Muscle layer of duodenum (tissue), 2 donors: Measurements from ENCODE around the gene RPS6KA3.
A peak's percentile ranks its signal among the peaks of the same experiment; 100 is the strongest.

ENCODE experiments used
- H3K27ac ChIP-seq: one replicate; pipeline ENCODE4 v1.7.0; 2013; ENCODE audit warnings: mild to moderate bottlenecking, low read length
- H3K27me3 ChIP-seq: one replicate; pipeline ENCODE4 v1.7.0; 2013; ENCODE audit warnings: low read depth, mild to moderate bottlenecking, control low read depth, low read length
- H3K36me3 ChIP-seq, 2 donors: one replicate each; pipeline ENCODE4 v1.7.0; 2013; ENCODE audit warnings: low read length in 2 of 2, control low read depth in 1 of 2, mild to moderate bottlenecking in 1 of 2; ENCODE audit not compliant: insufficient read depth in 2 of 2, control insufficient read depth in 1 of 2
- H3K4me1 ChIP-seq, 2 donors: one replicate each; pipeline ENCODE4 v1.7.0; 2013; ENCODE audit warnings: low read length in 2 of 2, mild to moderate bottlenecking in 2 of 2, control low read depth in 1 of 2, moderate library complexity in 1 of 2; ENCODE audit not compliant: insufficient read depth in 2 of 2, control insufficient read depth in 1 of 2
- H3K4me3 ChIP-seq, 2 donors: one replicate each; pipeline ENCODE4 v1.7.0; 2013; ENCODE audit warnings: low read length in 2 of 2, low read depth in 1 of 2, mild to moderate bottlenecking in 1 of 2
- H3K9me3 ChIP-seq, 2 donors: one replicate each; pipeline ENCODE4 v1.7.0; 2013; ENCODE audit warnings: low read length in 2 of 2, control low read depth in 1 of 2, mild to moderate bottlenecking in 1 of 2; ENCODE audit not compliant: control insufficient read depth in 1 of 2
- donor health status: healthy.

The RPS6KA3 gene

GRCh38 chrX:20266810-20267606 is at the start of gene RPS6KA3:
Gene RPS6KA3, minus strand, starts transcription at chrX:20266909. Its CDS starts 277 bp downstream, at chrX:20266632.
- peak within 1 kb of the TSS; percentile 66 to 77 for H3K4me3 ChIP-seq

GRCh38 chrX:20315140-20315539 is 48.4 kb upstream of the RPS6KA3 start:
- no peaks in the 10 kb centered on the region for H3K27me3 ChIP-seq
- no peak overlapping the region for H3K4me3 ChIP-seq
- H3K9me3 ChIP-seq, result no peaks in the 10 kb centered on the region
- no peak overlapping the region for H3K27ac ChIP-seq
- no peaks in the 10 kb centered on the region for H3K4me1 ChIP-seq
- no peaks in the 10 kb centered on the region for H3K36me3 ChIP-seq

More at GRCh38 chrX:20266810-20267606, at the start of gene RPS6KA3:
- Histone ChIP-seq H3K27me3 (no peaks in the 10 kb centered on the region), H3K4me1 (peaks cover 6 to 8% of the 10 kb centered on the region in 2 donors), H3K9me3 (no peaks in the 10 kb centered on the region), H3K36me3 (no peaks in the 10 kb centered on the region), H3K27ac (peak within 1 kb of the TSS; percentile 94)

GRCh38 chrX:20313899-20314298 is 47.2 kb upstream of the RPS6KA3 start:
- Histone ChIP-seq H3K4me3 (no peak overlapping the region), H3K27ac (no peak overlapping the region), H3K36me3 (no peaks in the 10 kb centered on the region), H3K9me3 (no peaks in the 10 kb centered on the region), H3K4me1 (no peaks in the 10 kb centered on the region), H3K27me3 (no peaks in the 10 kb centered on the region)

- H3K4me3 ChIP-seq, result no peak overlapping the region
- H3K36me3 ChIP-seq, result no peaks in the 10 kb centered on the region
- H3K4me1 ChIP-seq, result no peaks in the 10 kb centered on the region
- H3K27ac ChIP-seq, result no peak overlapping the region
- no peaks in the 10 kb centered on the region for H3K27me3 ChIP-seq
- no peaks in the 10 kb centered on the region for H3K9me3 ChIP-seq
Observed at GRCh38 chrX:20312018-20312417, 45.3 kb upstream of the RPS6KA3 start.

- Histone ChIP-seq H3K4me1 (no peaks in the 10 kb centered on the region), H3K4me3 (no peak overlapping the region), H3K36me3 (no peaks in the 10 kb centered on the region), H3K27ac (no peak overlapping the region), H3K9me3 (no peaks in the 10 kb centered on the region), H3K27me3 (no peaks in the 10 kb centered on the region)
Observed at GRCh38 chrX:20311505-20311904, 44.8 kb upstream of the RPS6KA3 start.

- Histone ChIP-seq H3K27ac (no peak overlapping the region), H3K4me3 (no peak overlapping the region), H3K27me3 (no peaks in the 10 kb centered on the region), H3K36me3 (no peaks in the 10 kb centered on the region), H3K9me3 (no peaks in the 10 kb centered on the region), H3K4me1 (no peaks in the 10 kb centered on the region)
Observed at GRCh38 chrX:20309806-20310205, 43.1 kb upstream of the RPS6KA3 start.

GRCh38 chrX:20306668-20307067 is 40.0 kb upstream of the RPS6KA3 start:
- Histone ChIP-seq H3K27me3 (no peaks in the 10 kb centered on the region), H3K4me3 (no peak overlapping the region), H3K36me3 (no peaks in the 10 kb centered on the region), H3K27ac (no peak overlapping the region), H3K9me3 (no peaks in the 10 kb centered on the region), H3K4me1 (no peaks in the 10 kb centered on the region)

- no peak overlapping the region for H3K4me3 ChIP-seq
- no peaks in the 10 kb centered on the region for H3K4me1 ChIP-seq
- no peaks in the 10 kb centered on the region for H3K27me3 ChIP-seq
- no peak overlapping the region for H3K27ac ChIP-seq
- no peaks in the 10 kb centered on the region for H3K36me3 ChIP-seq
- no peaks in the 10 kb centered on the region for H3K9me3 ChIP-seq
Observed at GRCh38 chrX:20300822-20301221, 34.1 kb upstream of the RPS6KA3 start.

GRCh38 chrX:20294957-20295356 is 28.2 kb upstream of the RPS6KA3 start:
- Histone ChIP-seq H3K4me3 (no peak overlapping the region), H3K36me3 (no peaks in the 10 kb centered on the region), H3K9me3 (no peaks in the 10 kb centered on the region), H3K27me3 (no peaks in the 10 kb centered on the region), H3K27ac (no peak overlapping the region), H3K4me1 (no peaks in the 10 kb centered on the region)

- H3K36me3 ChIP-seq, result no peaks in the 10 kb centered on the region
- H3K4me1 ChIP-seq, result no peaks in the 10 kb centered on the region
- no peaks in the 10 kb centered on the region for H3K27me3 ChIP-seq
- H3K4me3 ChIP-seq, result no peak overlapping the region
- no peaks in the 10 kb centered on the region for H3K9me3 ChIP-seq
- no peak overlapping the region for H3K27ac ChIP-seq
Observed at GRCh38 chrX:20294284-20294683, 27.6 kb upstream of the RPS6KA3 start.

- H3K9me3 ChIP-seq, result no peaks in the 10 kb centered on the region
- no peak overlapping the region for H3K27ac ChIP-seq
- no peaks in the 10 kb centered on the region for H3K36me3 ChIP-seq
- no peaks in the 10 kb centered on the region for H3K4me1 ChIP-seq
- no peak overlapping the region for H3K4me3 ChIP-seq
- no peaks in the 10 kb centered on the region for H3K27me3 ChIP-seq
Observed at GRCh38 chrX:20285511-20285910, 18.8 kb upstream of the RPS6KA3 start.

- Histone ChIP-seq H3K27me3 (no peaks in the 10 kb centered on the region), H3K9me3 (no peaks in the 10 kb centered on the region), H3K27ac (no peak overlapping the region), H3K36me3 (no peaks in the 10 kb centered on the region), H3K4me3 (no peak overlapping the region), H3K4me1 (no peaks in the 10 kb centered on the region)
Observed at GRCh38 chrX:20284992-20285391, 18.3 kb upstream of the RPS6KA3 start.
